MM.1S (cell line): ENCODE data around the gene TNKS2.

Experiments used
- DNase-seq: peaks from one replicate; pipeline ENCODE4 v3.0.0-alpha.2; 2015
- H2AFZ ChIP-seq: fragments of 300-600 bp; sonication (generic); 2 replicates; pipeline ENCODE4 v1.6.0; 2016; ENCODE audit warnings: antibody characterized with exemption, low read length
- H3F3A ChIP-seq: fragments of 300-600 bp; sonication (generic); 2 replicates; pipeline ENCODE4 v1.6.1; 2016; ENCODE audit warnings: mild to moderate bottlenecking, antibody characterized with exemption, low read length, moderate library complexity, mixed read lengths; ENCODE audit not compliant: insufficient read depth
- H3K27ac ChIP-seq: fragments of 300-600 bp; sonication (generic); 2 replicates; pipeline ENCODE4 v1.5.1; 2016; ENCODE audit warnings: mild to moderate bottlenecking, low read length
- H3K27me3 ChIP-seq: fragments of 300-600 bp; sonication (generic); replicated peaks from 2 replicates; pipeline ENCODE4 v1.6.0; 2016; ENCODE audit warnings: low read length; ENCODE audit not compliant: insufficient read depth
- H3K36me3 ChIP-seq: fragments of 300-600 bp; sonication (generic); replicated peaks from 2 replicates; pipeline ENCODE4 v1.6.1; 2016; ENCODE audit warnings: mild to moderate bottlenecking, low read length, mixed read lengths; ENCODE audit not compliant: insufficient read depth
- H3K4me1 ChIP-seq: fragments of 300-600 bp; sonication (generic); 2 replicates; pipeline ENCODE4 v1.6.1; 2016; ENCODE audit warnings: low read length, mixed read lengths
- H3K4me2 ChIP-seq: fragments of 300-600 bp; sonication (generic); 2 replicates; pipeline ENCODE4 v1.6.0; 2016; ENCODE audit warnings: low read depth, low read length
- H3K4me3 ChIP-seq: fragments of 300-600 bp; sonication (generic); 2 replicates; pipeline ENCODE4 v1.5.1; 2016; ENCODE audit warnings: low read length, mixed read lengths
- H3K79me2 ChIP-seq: fragments of 300-600 bp; sonication (generic); 2 replicates; pipeline ENCODE4 v1.6.1; 2016; ENCODE audit warnings: mixed run types, low read length, mixed read lengths
- H3K9ac ChIP-seq: fragments of 300-600 bp; sonication (generic); 2 replicates; pipeline ENCODE4 v1.6.1; 2016; ENCODE audit warnings: low read length, mixed read lengths
- H3K9me2 ChIP-seq: fragments of 300-600 bp; sonication (generic); replicated peaks from 2 replicates; pipeline ENCODE4 v1.6.1; 2016; ENCODE audit warnings: mild to moderate bottlenecking, low read length, mixed read lengths; ENCODE audit not compliant: insufficient read depth
- H3K9me3 ChIP-seq: fragments of 300-600 bp; sonication (generic); replicated peaks from 2 replicates; pipeline ENCODE4 v1.6.1; 2016; ENCODE audit warnings: mild to moderate bottlenecking, low read length, mixed read lengths; ENCODE audit not compliant: insufficient read depth
- H4K20me1 ChIP-seq: fragments of 300-600 bp; sonication (generic); 2 replicates; pipeline ENCODE4 v1.6.1; 2016; ENCODE audit warnings: mild to moderate bottlenecking, low read length, moderate library complexity, mixed read lengths; ENCODE audit not compliant: insufficient read depth
- CTCF ChIP-seq: fragments of 300-600 bp; sonication (generic); IDR thresholded peaks from 2 replicates; pipeline ENCODE4 v1.5.1; 2016; ENCODE audit warnings: antibody characterized with exemption, low read length, mixed read lengths
- EZH2 ChIP-seq: fragments of 300-600 bp; sonication (generic); optimal IDR thresholded peaks from 2 replicates; pipeline ENCODE3; 2017; ENCODE audit warnings: low read depth, mild to moderate bottlenecking, antibody characterized with exemption, low read length, mixed read lengths
- EZH2phosphoT487 ChIP-seq: fragments of 300-600 bp; sonication (generic); IDR thresholded peaks from 2 replicates; pipeline ENCODE4 v1.6.1; 2018; ENCODE audit warnings: antibody characterized with exemption, low read length

TNKS2 gene

GRCh38 chr10:91879515-91880170 is 81.4 kb downstream of the TNKS2 start:
- no peak overlapping the region for H3K27ac ChIP-seq
- no peak overlapping the region for H2AFZ ChIP-seq
- TF ChIP-seq EZH2 (no peak), CTCF (no peak), EZH2phosphoT487 (no peak)
- H4K20me1 ChIP-seq, result no peaks in the 10 kb centered on the region
- H3K36me3 ChIP-seq, result no peaks in the 10 kb centered on the region
- no peaks in the 10 kb centered on the region for H3F3A ChIP-seq
- H3K27me3 ChIP-seq, result no peaks in the 10 kb centered on the region
- H3K4me1 ChIP-seq, result peaks cover 4% of the 10 kb centered on the region; the same call in 1 of the 2 replicates
- H3K79me2 ChIP-seq, result no peaks in the 10 kb centered on the region
- no peak for DNase-seq
- no peak overlapping the region for H3K4me2 ChIP-seq
- no peaks in the 10 kb centered on the region for H3K9me2 ChIP-seq
- no peaks in the 10 kb centered on the region for H3K9me3 ChIP-seq
- H3K9ac ChIP-seq, result no peak overlapping the region
- H3K4me3 ChIP-seq, result no peak overlapping the region

DNA sequence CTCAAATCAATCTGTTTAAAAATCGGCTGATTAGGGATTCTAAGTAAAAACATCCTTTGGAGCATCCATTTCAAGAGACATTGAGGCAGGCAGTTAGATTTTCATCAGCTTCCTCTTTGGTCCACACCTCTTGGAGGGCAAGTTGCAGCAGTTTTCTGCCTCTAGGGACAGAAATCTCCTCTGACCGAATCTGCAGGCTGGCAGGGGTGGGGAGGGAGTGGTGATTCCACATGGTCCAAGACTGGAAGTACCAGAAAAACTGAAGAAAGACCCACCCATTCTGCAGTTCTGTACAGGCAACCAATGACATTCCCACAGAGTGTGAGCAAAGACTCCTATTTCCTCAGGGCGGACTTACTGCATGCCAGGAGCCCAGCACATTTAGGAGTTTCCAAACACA is 82.1 kb downstream of the TNKS2 start:
- H3K27me3 ChIP-seq, result no peaks in the 10 kb centered on the region
- H3K9me2 ChIP-seq, result no peaks in the 10 kb centered on the region
- peaks cover 4% of the 10 kb centered on the region; the same call in 1 of the 2 replicates for H3K4me1 ChIP-seq
- H4K20me1 ChIP-seq, result no peaks in the 10 kb centered on the region
- no peak for TF ChIP-seq EZH2
- TF ChIP-seq CTCF, result no peak
- TF ChIP-seq EZH2phosphoT487, result no peak
- no peaks in the 10 kb centered on the region for H3F3A ChIP-seq
- no peaks in the 10 kb centered on the region for H3K79me2 ChIP-seq
- no peak overlapping the region for H3K9ac ChIP-seq
- H3K27ac ChIP-seq, result no peak overlapping the region
- H2AFZ ChIP-seq, result no peak overlapping the region
- H3K36me3 ChIP-seq, result no peaks in the 10 kb centered on the region
- H3K4me2 ChIP-seq, result no peak overlapping the region
- H3K4me3 ChIP-seq, result no peak overlapping the region
- H3K9me3 ChIP-seq, result no peaks in the 10 kb centered on the region
- no peak for DNase-seq

- Histone ChIP-seq H2AFZ (no peak overlapping the region), H3K79me2 (no peaks in the 10 kb centered on the region), H4K20me1 (no peaks in the 10 kb centered on the region), H3K4me3 (no peak overlapping the region), H3K9me2 (no peaks in the 10 kb centered on the region), H3K4me1 (peaks cover 4% of the 10 kb centered on the region; the same call in 1 of the 2 replicates), H3K4me2 (no peak overlapping the region), H3K27ac (no peak overlapping the region), H3K36me3 (no peaks in the 10 kb centered on the region), H3K9ac (no peak overlapping the region), H3K27me3 (no peaks in the 10 kb centered on the region), H3F3A (no peaks in the 10 kb centered on the region), H3K9me3 (no peaks in the 10 kb centered on the region)
- no peak for DNase-seq
- TF ChIP-seq EZH2phosphoT487 (no peak), EZH2 (no peak), CTCF (no peak)
Measured at GRCh38 chr10:91883549-91884444, 85.6 kb downstream of the TNKS2 start.
